Chondrocyte (in vitro differentiated cells): Measurements from ENCODE around the gene GMPR. TPM values are rescaled to one million over a fixed set of nuclear protein-coding genes. Genes with fewer than 3 reads are reported as not detected.

Experiments used
- DNase-seq: peaks from one replicate; pipeline ENCODE4 v3.0.0; 2021; ENCODE audit warnings: mixed read lengths, low spot score
- H3K27ac Mint-ChIP-seq: one replicate; pipeline ENCODE4 v1.8.0; 2021; ENCODE audit warnings: mild to moderate bottlenecking, moderate library complexity, mixed read lengths; ENCODE audit not compliant: unreplicated experiment
- H3K27me3 Mint-ChIP-seq: 2 replicates; pipeline ENCODE4 v1.8.0; 2021; ENCODE audit warnings: low read depth, mixed read lengths
- H3K36me3 Mint-ChIP-seq: 2 replicates; pipeline ENCODE4 v1.8.0; 2021; ENCODE audit warnings: low read depth, mixed read lengths
- H3K4me1 Mint-ChIP-seq: 2 replicates; pipeline ENCODE4 v1.8.0; 2021; ENCODE audit warnings: low read depth, mild to moderate bottlenecking, mixed read lengths
- H3K4me3 Mint-ChIP-seq: one replicate; pipeline ENCODE4 v1.8.0; 2021; ENCODE audit warnings: mild to moderate bottlenecking, moderate library complexity, mixed read lengths; ENCODE audit not compliant: unreplicated experiment
- H3K9me3 Mint-ChIP-seq: 2 replicates; pipeline ENCODE4 v1.8.0; 2021; ENCODE audit warnings: low read depth, mixed read lengths
- CTCF ChIP-seq: fragments of 200-600 bp; sonication (generic); IDR thresholded peaks from 2 replicates; pipeline ENCODE4 v1.5.0; 2021; ENCODE audit warnings: antibody characterized with exemption, mild to moderate bottlenecking, moderate library complexity
- long read RNA-seq: library from polyadenylated mRNA; stranded (forward); transcript quantifications from one replicate; pipeline ENCODE4 v2.0.0, GENCODE V29; 2021
- total RNA-seq: library from RNA; stranded (reverse); gene quantifications from 3 replicates; pipeline ENCODE4 v1.2.1, GENCODE V29; 2021

The GMPR gene
- 9.7 to 14.4 TPM (median 11.5 TPM) in 3 replicates for total RNA-seq
- long read RNA-seq, transcript GMPR-201 (9 exons, 1,515 nt) = major isoform, 20 of 21 reads
- long read RNA-seq, partial matches to known transcripts = 0 of 21 reads
- long read RNA-seq, other reads (novel, unspliced or antisense) = 1 of 21 reads

- TF ChIP-seq CTCF = peak; percentile 33
- Mint-ChIP-seq H3K4me3 (peak within 1 kb of the TSS; percentile 84), H3K4me1 (peaks cover 55% of the 10 kb centered on the region), H3K27me3 (no peaks in the 10 kb centered on the region), H3K36me3 (peaks cover 2% of the 10 kb centered on the region), H3K27ac (peak within 1 kb of the TSS; percentile 88), H3K9me3 (no peaks in the 10 kb centered on the region)
- DNase-seq = no peak
These were observed at the start of gene GMPR for GRCh38 chr6:16238057-16238962. Gene GMPR, plus strand, starts transcription at chr6:16238587. Its CDS starts 107 bp downstream, at chr6:16238694.

- Mint-ChIP-seq H3K27ac (no peak overlapping the region), H3K36me3 (no peaks in the 10 kb centered on the region), H3K4me1 (peaks cover 14% of the 10 kb centered on the region), H3K4me3 (no peak overlapping the region), H3K27me3 (no peaks in the 10 kb centered on the region), H3K9me3 (no peaks in the 10 kb centered on the region)
- no peak for TF ChIP-seq CTCF
- no peak for DNase-seq
These were observed 48.2 kb upstream of the GMPR start for GRCh38 chr6:16190214-16190613.

- no peak for TF ChIP-seq CTCF
- peaks cover 13% of the 10 kb centered on the region for H3K4me1 Mint-ChIP-seq
These were observed 42.0 kb upstream of the GMPR start for GRCh38 chr6:16196260-16196983.

GRCh38 chr6:16196984-16197546 is 41.3 kb upstream of the GMPR start:
- H3K9me3 Mint-ChIP-seq = no peaks in the 10 kb centered on the region
- TF ChIP-seq CTCF = no peak
- H3K4me1 Mint-ChIP-seq = peaks cover 13% of the 10 kb centered on the region
- H3K27me3 Mint-ChIP-seq = peaks cover 2% of the 10 kb centered on the region
- DNase-seq = no peak
- H3K4me3 Mint-ChIP-seq = no peak overlapping the region
- no peaks in the 10 kb centered on the region for H3K36me3 Mint-ChIP-seq
- no peak overlapping the region for H3K27ac Mint-ChIP-seq

More at GRCh38 chr6:16196260-16196983, 42.0 kb upstream of the GMPR start:
- H3K9me3 Mint-ChIP-seq = no peaks in the 10 kb centered on the region
- H3K36me3 Mint-ChIP-seq = no peaks in the 10 kb centered on the region
- H3K27me3 Mint-ChIP-seq = peaks cover 2% of the 10 kb centered on the region
- no peak overlapping the region for H3K4me3 Mint-ChIP-seq
- no peak for DNase-seq
- H3K27ac Mint-ChIP-seq = no peak overlapping the region
